GM23338 (cell line): Measurements from ENCODE around the gene MAST4. TPM values are rescaled to one million over a fixed set of nuclear protein-coding genes. Genes with fewer than 3 reads are reported as not detected.

ENCODE experiments used
- ATAC-seq: fragments of 200-7000 bp; cut with Tn5 transposase; 3 replicates; pipeline ENCODE4 v1.9.1; 2020
- DNase-seq: peaks from one replicate; pipeline ENCODE4 v3.0.0-alpha.2; 2015; ENCODE audit warnings: low spot score
- H2AFZ ChIP-seq: fragments of 200-600 bp; sonication (generic); 2 replicates; pipeline ENCODE4 v1.8.0; 2016; ENCODE audit warnings: antibody characterized with exemption, mild to moderate bottlenecking, moderate library complexity
- H3F3A ChIP-seq: fragments of 200-600 bp; sonication (generic); replicated peaks from 2 replicates; pipeline ENCODE4 v1.8.0; 2017; ENCODE audit warnings: antibody characterized with exemption, mixed run types, low read depth
- H3K27ac ChIP-seq: fragments of 200-600 bp; sonication (generic); 2 replicates; pipeline ENCODE4 v1.6.1; 2016; ENCODE audit warnings: low read depth
- H3K27me3 ChIP-seq: fragments of 200-600 bp; sonication (generic); 2 replicates; pipeline ENCODE4 v1.8.0; 2016; ENCODE audit warnings: mild to moderate bottlenecking, mixed run types, moderate library complexity; ENCODE audit not compliant: insufficient read depth
- H3K36me3 ChIP-seq: fragments of 200-600 bp; sonication (generic); 2 replicates; pipeline ENCODE4 v1.8.0; 2016; ENCODE audit warnings: mild to moderate bottlenecking; ENCODE audit not compliant: insufficient read depth
- H3K4me1 ChIP-seq: fragments of 200-600 bp; sonication (generic); 2 replicates; pipeline ENCODE4 v1.8.0; 2016; ENCODE audit warnings: mild to moderate bottlenecking, moderate library complexity; ENCODE audit not compliant: insufficient read depth
- H3K4me2 ChIP-seq: fragments of 200-600 bp; sonication (generic); 2 replicates; pipeline ENCODE4 v1.7.1; 2017; ENCODE audit warnings: mixed run types
- H3K4me3 ChIP-seq: fragments of 200-600 bp; sonication (generic); 2 replicates; pipeline ENCODE4 v1.6.1; 2016; ENCODE audit warnings: mixed run types
- H3K79me2 ChIP-seq: fragments of 200-600 bp; sonication (generic); replicated peaks from 2 replicates; pipeline ENCODE4 v1.8.0; 2017; ENCODE audit warnings: mild to moderate bottlenecking; ENCODE audit not compliant: insufficient read depth
- H3K9me2 ChIP-seq: fragments of 200-600 bp; sonication (generic); 2 replicates; pipeline ENCODE4 v1.8.0; 2017; ENCODE audit not compliant: insufficient read depth
- H4K20me1 ChIP-seq: fragments of 200-600 bp; sonication (generic); replicated peaks from 2 replicates; pipeline ENCODE4 v1.8.0; 2017; ENCODE audit warnings: mild to moderate bottlenecking; ENCODE audit not compliant: insufficient read depth
- H3K27ac Mint-ChIP-seq: 2 replicates; pipeline ENCODE4 v1.8.0; 2020; ENCODE audit warnings: inconsistent platforms, mild to moderate bottlenecking, moderate library complexity, mixed read lengths
- H3K27me3 Mint-ChIP-seq: 3 replicates; pipeline ENCODE4 v1.8.0; 2022; ENCODE audit warnings: low read depth, mild to moderate bottlenecking, moderate library complexity, mixed read lengths, inconsistent platforms; ENCODE audit not compliant: insufficient read depth, poor library complexity
- H3K36me3 Mint-ChIP-seq: 3 replicates; pipeline ENCODE4 v1.8.0; 2021; ENCODE audit warnings: low read depth, mild to moderate bottlenecking, inconsistent platforms, moderate library complexity, mixed read lengths
- H3K4me1 Mint-ChIP-seq: 3 replicates; pipeline ENCODE4 v1.8.0; 2020; ENCODE audit warnings: mild to moderate bottlenecking, inconsistent platforms, mixed read lengths
- H3K4me3 Mint-ChIP-seq: 3 replicates; pipeline ENCODE4 v1.8.0; 2021; ENCODE audit warnings: moderate library complexity, mild to moderate bottlenecking, inconsistent platforms, mixed read lengths
- H3K9me3 Mint-ChIP-seq: 3 replicates; pipeline ENCODE4 v1.8.0; 2020; ENCODE audit warnings: moderate library complexity, mild to moderate bottlenecking, inconsistent platforms, mixed read lengths
- CREB1 ChIP-seq: fragments of 250-450 bp; sonication (Bioruptor Pico); IDR thresholded peaks from 2 replicates; pipeline ENCODE4 v1.5.0; 2020; ENCODE audit warnings: low read depth, mild to moderate bottlenecking, moderate library complexity
- CTCF ChIP-seq, 2 experiments: fragments of 200-600 bp in 1 of 2; sonication (generic) in 1 of 2; conservative IDR thresholded peaks; 2 replicates each; pipeline versions ENCODE4 v1.5.1 to v1.6.1; 2016 to 2017; ENCODE audit warnings: antibody characterized with exemption in 2 of 2, low read depth in 2 of 2, mild to moderate bottlenecking in 2 of 2, moderate library complexity in 1 of 2
- ETS1 ChIP-seq: IDR thresholded peaks from 2 replicates; pipeline ENCODE4 v1.6.1; 2016; ENCODE audit warnings: antibody characterized with exemption
- EZH2 ChIP-seq: fragments of 200-600 bp; sonication (generic); IDR thresholded peaks from one replicate; pipeline ENCODE4 v1.8.0; 2017; ENCODE audit warnings: antibody characterized with exemption, mild to moderate bottlenecking, low read depth; ENCODE audit not compliant: unreplicated experiment
- EZH2phosphoT487 ChIP-seq: fragments of 200-600 bp; sonication (generic); IDR thresholded peaks from one replicate; pipeline ENCODE4 v1.8.1; 2018; ENCODE audit warnings: antibody characterized with exemption; ENCODE audit not compliant: unreplicated experiment
- JUNB ChIP-seq: IDR thresholded peaks from one replicate; pipeline ENCODE4 v1.6.1; 2016; ENCODE audit warnings: antibody characterized with exemption; ENCODE audit not compliant: unreplicated experiment
- NANOG ChIP-seq: IDR thresholded peaks from 2 replicates; pipeline ENCODE4 v1.6.1; 2016; ENCODE audit warnings: antibody characterized with exemption, borderline replicate concordance
- POLR2AphosphoS5 ChIP-seq: IDR thresholded peaks from 2 replicates; pipeline ENCODE4 v1.6.1; 2016; ENCODE audit warnings: antibody characterized with exemption, low read depth
- REST ChIP-seq: IDR thresholded peaks from one replicate; pipeline ENCODE4 v1.6.1; 2018; ENCODE audit warnings: antibody characterized with exemption; ENCODE audit not compliant: unreplicated experiment
- STAT1 ChIP-seq: IDR thresholded peaks from one replicate; pipeline ENCODE4 v1.6.1; 2016; ENCODE audit warnings: antibody characterized with exemption; ENCODE audit not compliant: unreplicated experiment
- ZNF114 ChIP-seq: fragments of 250-450 bp; sonication (Bioruptor Pico); IDR thresholded peaks from 2 replicates; pipeline ENCODE4 v1.5.0; 2020; ENCODE audit warnings: mild to moderate bottlenecking, moderate library complexity
- ZNF331 ChIP-seq: fragments of 250-450 bp; sonication (Bioruptor Pico); IDR thresholded peaks from 2 replicates; pipeline ENCODE4 v1.5.0; 2020; ENCODE audit warnings: low read depth, mild to moderate bottlenecking, moderate library complexity
- ZNF462 ChIP-seq: fragments of 250-450 bp; sonication (Bioruptor Pico); IDR thresholded peaks from 2 replicates; pipeline ENCODE4 v1.5.0; 2020; ENCODE audit warnings: mild to moderate bottlenecking, moderate library complexity
- polyA plus RNA-seq: library from polyadenylated mRNA; unstranded; fragments of >200 nt; fragmentation: Nextera tagmentation; extraction: Ambion mirVana; gene quantifications from 2 replicates; pipeline ENCODE4 v1.2.1, GENCODE V29; 2016
- total RNA-seq: library from RNA; depleted of rRNA; stranded (reverse); fragments of >200 nt; shearing (Covaris generic); gene quantifications from 2 replicates; pipeline ENCODE4 v1.2.3, GENCODE V29; 2014

The MAST4 gene
- total and polyA plus RNA-seq, 2 experiments from 2014 or later, result 3.6 to 8.5 TPM

- ATAC-seq, result no peak
- H3K4me3 Mint-ChIP-seq, result no peak overlapping the region
Measured at GRCh38 chr5:66702426-66702825, 106.2 kb downstream of the MAST4 start.

More at GRCh38 chr5:66702426-66702825, 106.2 kb downstream of the MAST4 start:
- H3K4me1 Mint-ChIP-seq, result peaks cover 9% of the 10 kb centered on the region; the same call in 2 of the 3 replicates
- Histone ChIP-seq H3K27me3 (peaks cover 87% of the 10 kb centered on the region), H3K4me3 (no peak overlapping the region), H3K79me2 (no peaks in the 10 kb centered on the region), H3F3A (no peaks in the 10 kb centered on the region), H4K20me1 (peaks cover 21% of the 10 kb centered on the region), H3K4me2 (no peak overlapping the region), H2AFZ (no peak overlapping the region), H3K27ac (no peak overlapping the region), H3K4me1 (peaks cover 12% of the 10 kb centered on the region), H3K36me3 (no peaks in the 10 kb centered on the region), H3K9me2 (no peaks in the 10 kb centered on the region)
- TF ChIP-seq CTCF (conservative IDR thresholded peaks at IDR 0.05; ENCODE audit: low read depth in 2 of 2) (no peak), ETS1 (no peak), STAT1 (no peak), ZNF462 (CRISPR knock-in tag) (no peak), EZH2phosphoT487 (no peak), ZNF114 (no peak), ZNF331 (CRISPR knock-in tag) (no peak), EZH2 (no peak), JUNB (no peak), CREB1 (CRISPR knock-in tag) (no peak), NANOG (no peak), REST (no peak), POLR2AphosphoS5 (no peak)
- no peak for DNase-seq
- H3K27me3 Mint-ChIP-seq, result peaks cover 62% of the 10 kb centered on the region
- no peak overlapping the region for H3K27ac Mint-ChIP-seq
- no peaks in the 10 kb centered on the region; the same call in 2 of the 3 replicates for H3K9me3 Mint-ChIP-seq
- no peaks in the 10 kb centered on the region for H3K36me3 Mint-ChIP-seq
